Cardiac muscle cell (in vitro differentiated cells and primary cell): ENCODE data around the gene TOM1L1. TPM values are rescaled to one million over a fixed set of nuclear protein-coding genes. Genes with fewer than 3 reads are reported as not detected.

Experiments used
- DNase-seq, 2 donors: peaks; one replicate each; pipeline versions ENCODE4 v3.0.0 to v3.0.0-alpha.2; 2010 to 2017; ENCODE audit warnings: low read depth in 1 of 2, low spot score in 1 of 2
- H3K27ac ChIP-seq: fragments of 200-600 bp; sonication (generic); 2 replicates; pipeline ENCODE4 v1.5.1; 2016
- H3K27me3 ChIP-seq: fragments of 200-600 bp; sonication (generic); 2 replicates; pipeline ENCODE4 v1.6.0; 2016; ENCODE audit warnings: control low read depth
- H3K36me3 ChIP-seq: fragments of 200-600 bp; sonication (generic); 2 replicates; pipeline ENCODE4 v1.5.1; 2016; ENCODE audit warnings: control low read depth
- H3K4me1 ChIP-seq: fragments of 200-600 bp; sonication (generic); 2 replicates; pipeline ENCODE4 v1.8.1; 2017; ENCODE audit warnings: low read depth, mild to moderate bottlenecking, mixed run types
- H3K4me3 ChIP-seq: fragments of 200-600 bp; sonication (generic); 2 replicates; pipeline ENCODE4 v1.5.1; 2016; ENCODE audit warnings: mild to moderate bottlenecking
- H3K9me3 ChIP-seq: fragments of 200-600 bp; sonication (generic); 2 replicates; pipeline ENCODE4 v1.5.1; 2017; ENCODE audit warnings: low read depth, mild to moderate bottlenecking, control low read depth
- CTCF ChIP-seq: IDR thresholded peaks from 2 replicates; pipeline ENCODE4 v1.5.1; 2012; ENCODE audit warnings: low read depth, mild to moderate bottlenecking, low read length
- polyA plus RNA-seq: library from polyadenylated mRNA; unstranded; fragments of >200 nt; fragmentation: Nextera tagmentation; extraction: Ambion mirVana; gene quantifications from 2 replicates; pipeline ENCODE4 v1.2.1, GENCODE V29; 2016
- total RNA-seq: library from RNA; depleted of rRNA; stranded (reverse); fragments of >200 nt; gene quantifications from 2 replicates; pipeline ENCODE4 v1.2.3, GENCODE V29; 2016

Gene TOM1L1
- total and polyA plus RNA-seq, 2 experiments from 2014 or later, result 23.7 to 37.7 TPM

- H3K27ac ChIP-seq, result no peak overlapping the region
- TF ChIP-seq CTCF, result no peak
- no peaks in the 10 kb centered on the region for H3K36me3 ChIP-seq
- H3K27me3 ChIP-seq, result no peaks in the 10 kb centered on the region
- H3K9me3 ChIP-seq, result no peaks in the 10 kb centered on the region
- no peak for DNase-seq
- no peaks in the 10 kb centered on the region for H3K4me1 ChIP-seq
- H3K4me3 ChIP-seq, result no peak overlapping the region
Measured at GRCh38 chr17:54947396-54947795, 46.7 kb downstream of the TOM1L1 start.

GRCh38 chr17:54948380-54948779, 47.7 kb downstream of the TOM1L1 start:
- TF ChIP-seq CTCF, result no peak
- H3K36me3 ChIP-seq, result no peaks in the 10 kb centered on the region
- no peaks in the 10 kb centered on the region for H3K9me3 ChIP-seq
- H3K27ac ChIP-seq, result no peak overlapping the region
- no peak overlapping the region for H3K4me3 ChIP-seq
- DNase-seq, result peak in 1 of 2 donors; percentile 58
- no peaks in the 10 kb centered on the region for H3K27me3 ChIP-seq
- no peaks in the 10 kb centered on the region for H3K4me1 ChIP-seq

- Histone ChIP-seq H3K27me3 (no peaks in the 10 kb centered on the region), H3K4me1 (no peaks in the 10 kb centered on the region), H3K27ac (no peak overlapping the region), H3K9me3 (no peaks in the 10 kb centered on the region), H3K36me3 (no peaks in the 10 kb centered on the region), H3K4me3 (no peak overlapping the region)
- DNase-seq, result no peak
- no peak for TF ChIP-seq CTCF
Measured at GRCh38 chr17:54950116-54950515, 49.5 kb downstream of the TOM1L1 start.

GRCh38 chr17:54951286-54951685, 50.6 kb downstream of the TOM1L1 start:
- Histone ChIP-seq H3K27me3 (no peaks in the 10 kb centered on the region), H3K27ac (no peak overlapping the region), H3K9me3 (no peaks in the 10 kb centered on the region), H3K4me3 (no peak overlapping the region), H3K4me1 (no peaks in the 10 kb centered on the region), H3K36me3 (no peaks in the 10 kb centered on the region)
- no peak for DNase-seq
- TF ChIP-seq CTCF, result no peak

- Histone ChIP-seq H3K27ac (no peak overlapping the region), H3K9me3 (no peaks in the 10 kb centered on the region), H3K4me1 (no peaks in the 10 kb centered on the region), H3K27me3 (no peaks in the 10 kb centered on the region), H3K4me3 (no peak overlapping the region), H3K36me3 (peaks cover 25% of the 10 kb centered on the region)
- no peak for TF ChIP-seq CTCF
- no peak for DNase-seq
Measured at GRCh38 chr17:54956791-54957190, 56.1 kb downstream of the TOM1L1 start.
